Activated CD8-positive, alpha-beta T cell treated with anti-CD3 and anti-CD28 coated beads for 36 hours (primary cell): Measurements from ENCODE around the gene CMSS1. TPM values are rescaled to one million over a fixed set of nuclear protein-coding genes. Genes with fewer than 3 reads are reported as not detected.

Experiments used
- ATAC-seq: fragments of 200-7000 bp; cut with Tn5 transposase; one replicate; pipeline ENCODE4 v1.10.0; 2021; ENCODE audit warnings: mild to moderate bottlenecking, moderate library complexity
- CTCF ChIA-PET: fragments of 350-600 bp; sonication (Branson Sonifier 250); formaldehyde crosslinking; loops from one replicate; lab custom pipeline; 2021; ENCODE audit warnings: antibody characterized with exemption; lab: Charles Lee
- POLR2A ChIA-PET: fragments of 350-600 bp; sonication (Branson Sonifier 250); formaldehyde crosslinking; loops from one replicate; lab custom pipeline; 2021; ENCODE audit warnings: antibody characterized with exemption; lab: Charles Lee
- DNase-seq: peaks from one replicate; pipeline ENCODE4 v3.0.0-alpha.2; 2020
- H3K27ac Mint-ChIP-seq: one replicate; pipeline ENCODE4 v1.8.0; 2021; ENCODE audit warnings: mild to moderate bottlenecking, mixed read lengths
- H3K27me3 Mint-ChIP-seq: one replicate; pipeline ENCODE4 v1.8.0; 2021; ENCODE audit warnings: mixed read lengths
- H3K36me3 Mint-ChIP-seq: one replicate; pipeline ENCODE4 v1.8.0; 2021; ENCODE audit warnings: low read depth, mixed read lengths
- H3K4me1 Mint-ChIP-seq: one replicate; pipeline ENCODE4 v1.8.0; 2021; ENCODE audit warnings: low read depth, mixed read lengths
- H3K4me3 Mint-ChIP-seq: one replicate; pipeline ENCODE4 v1.8.0; 2021; ENCODE audit warnings: mild to moderate bottlenecking, moderate library complexity, mixed read lengths
- H3K9me3 Mint-ChIP-seq: one replicate; pipeline ENCODE4 v1.8.0; 2021; ENCODE audit warnings: mixed read lengths
- CTCF ChIP-seq: fragments of 200-600 bp; IDR thresholded peaks from one replicate; pipeline ENCODE4 v1.8.0; 2022; ENCODE audit warnings: antibody characterized with exemption, mild to moderate bottlenecking
- intact Hi-C: fragments of 100-400 bp; cut with micrococcal nuclease; formaldehyde crosslinking; loops from one replicate; pipeline ENCODE4 v1.10.0; 2022
- total RNA-seq, 2 experiments: library from RNA; stranded (reverse); gene quantifications; one replicate each; pipeline ENCODE4 v1.2.3, GENCODE V29; 2021

CMSS1 gene
- total RNA-seq, 2 experiments from 2014 or later = 93.9 to 110 TPM

GRCh38 chr3:99845999-99846398, 28.3 kb downstream of the CMSS1 start:
- H3K27ac Mint-ChIP-seq = no peak overlapping the region
- no peak overlapping the region for H3K4me3 Mint-ChIP-seq
- intact Hi-C loops = no loop called here
- ChIA-PET POLR2A (no interaction called here), CTCF (interaction anchor here (1.1 to 1.4 kb wide), 2 partner anchors 14 to 213 kb away, joined by 3 to 9 read pairs; no protein-coding TSS in a partner anchor)
- H3K27me3 Mint-ChIP-seq = no peaks in the 10 kb centered on the region
- ATAC-seq (no peak), DNase-seq (no peak)
- peaks cover 1% of the 10 kb centered on the region for H3K36me3 Mint-ChIP-seq
- no peaks in the 10 kb centered on the region for H3K9me3 Mint-ChIP-seq
- TF ChIP-seq CTCF = no peak
- H3K4me1 Mint-ChIP-seq = peaks cover 19% of the 10 kb centered on the region

- Mint-ChIP-seq H3K27ac (no peak overlapping the region), H3K27me3 (no peaks in the 10 kb centered on the region), H3K9me3 (no peaks in the 10 kb centered on the region), H3K36me3 (peaks cover 1% of the 10 kb centered on the region), H3K4me1 (peaks cover 19% of the 10 kb centered on the region), H3K4me3 (no peak overlapping the region)
- no peak for DNase-seq
- intact Hi-C loops = no loop called here
- CTCF ChIA-PET = interaction anchor here (0.9 to 1.4 kb wide), 3 partner anchors 9 to 213 kb away, joined by 3 to 9 read pairs (median 5); no protein-coding TSS in a partner anchor
- ATAC-seq = no peak
- no peak for TF ChIP-seq CTCF
- POLR2A ChIA-PET = no interaction called here
These were observed 29.0 kb downstream of the CMSS1 start for GRCh38 chr3:99846477-99847160.

- Mint-ChIP-seq H3K27ac (no peak overlapping the region), H3K4me3 (no peak overlapping the region), H3K36me3 (peaks cover 1% of the 10 kb centered on the region), H3K4me1 (peaks cover 19% of the 10 kb centered on the region), H3K27me3 (no peaks in the 10 kb centered on the region), H3K9me3 (no peaks in the 10 kb centered on the region)
- ChIA-PET CTCF (no interaction called here), POLR2A (no interaction called here)
- ATAC-seq (no peak), DNase-seq (no peak)
- no peak for TF ChIP-seq CTCF
- intact Hi-C loops = no loop called here
These were observed 30.8 kb downstream of the CMSS1 start for GRCh38 chr3:99848433-99848832.

GRCh38 chr3:99850608-99851007, 32.9 kb downstream of the CMSS1 start:
- Mint-ChIP-seq H3K4me3 (no peak overlapping the region), H3K36me3 (peaks cover 1% of the 10 kb centered on the region), H3K9me3 (no peaks in the 10 kb centered on the region), H3K27ac (no peak overlapping the region), H3K4me1 (peaks cover 10% of the 10 kb centered on the region), H3K27me3 (no peaks in the 10 kb centered on the region)
- ChIA-PET CTCF (interaction anchor here (0.9 to 3.4 kb wide), 5 partner anchors 10 to 403 kb away, joined by 3 to 9 read pairs (median 4); partner anchors contain the start of gene CMSS1), POLR2A (interaction anchor here (1.2 kb wide), 1 partner anchor 197 kb away, joined by 3 read pairs; no protein-coding TSS in a partner anchor)
- DNase-seq (no peak), ATAC-seq (no peak)
- intact Hi-C loops = no loop called here
- no peak for TF ChIP-seq CTCF

GRCh38 chr3:99851955-99852354, 34.3 kb downstream of the CMSS1 start:
- ATAC-seq (no peak), DNase-seq (no peak)
- H3K27ac Mint-ChIP-seq = no peak overlapping the region
- ChIA-PET POLR2A (no interaction called here), CTCF (interaction anchor here (3.4 kb wide), 1 partner anchor 20 kb away, joined by 9 read pairs; no protein-coding TSS in a partner anchor)
- intact Hi-C loops = no loop called here
- H3K36me3 Mint-ChIP-seq = peaks cover 9% of the 10 kb centered on the region
- peaks cover 12% of the 10 kb centered on the region for H3K4me1 Mint-ChIP-seq
- H3K27me3 Mint-ChIP-seq = no peaks in the 10 kb centered on the region
- no peak overlapping the region for H3K4me3 Mint-ChIP-seq
- no peaks in the 10 kb centered on the region for H3K9me3 Mint-ChIP-seq
- no peak for TF ChIP-seq CTCF
